GM18868 (cell line): Measurements from ENCODE around the gene MDC1.
A peak's percentile ranks its signal among the peaks of the same experiment; 100 is the strongest.
"Not testable (repeated sequence)": the region's sequence is repeated elsewhere in the genome, so short reads cannot be mapped to it uniquely, and the experiment has no call there.

Experiments used
- ATAC-seq: cut with Tn5 transposase; IDR thresholded peaks from one replicate; pipeline ENCODE4 v1.9.1; 2021; ENCODE audit warnings: mild to moderate bottlenecking, moderate library complexity; ENCODE audit not compliant: unreplicated experiment

MDC1 gene

GRCh38 chr6:30683183-30683979 lies 33.7 kb downstream of the MDC1 start:
- ATAC-seq, result no peak

GRCh38 chr6:30682143-30683117 lies 34.7 kb downstream of the MDC1 start:
- peak; percentile 47 for ATAC-seq

GRCh38 chr6:30681766-30682142 lies 35.3 kb downstream of the MDC1 start:
- ATAC-seq, result no peak

GRCh38 chr6:30679765-30680535 lies 37.1 kb downstream of the MDC1 start:
- ATAC-seq, result no peak

- peak; percentile 52 for ATAC-seq
Observed at GRCh38 chr6:30678964-30679726, 37.9 kb downstream of the MDC1 start.

- no peak for ATAC-seq
Observed at GRCh38 chr6:30676660-30677285, 40.3 kb downstream of the MDC1 start.

- peak; percentile 66 for ATAC-seq
Observed at GRCh38 chr6:30672445-30673253, 44.4 kb downstream of the MDC1 start, which contains the start of gene DHX16. DHX16 (minus strand) TSS chr6:30673006; CDS start chr6:30672841, 165 bp downstream.

- no peak for ATAC-seq
Observed at GRCh38 chr6:30670760-30671527, 46.1 kb downstream of the MDC1 start.

GRCh38 chr6:30666300-30666699 lies 50.8 kb downstream of the MDC1 start:
- ATAC-seq, result not testable (repeated sequence)

GRCh38 chr6:30664994-30665767 lies 51.9 kb downstream of the MDC1 start:
- no peak for ATAC-seq

GRCh38 chr6:30657922-30658321 lies 59.2 kb downstream of the MDC1 start:
- ATAC-seq, result not testable (repeated sequence)

- no peak for ATAC-seq
Observed at GRCh38 chr6:30657454-30657853, 59.6 kb downstream of the MDC1 start.

GRCh38 chr6:30656513-30656912 lies 60.6 kb downstream of the MDC1 start:
- no peak for ATAC-seq

- ATAC-seq, result no peak
Observed at GRCh38 chr6:30655743-30656094, 61.4 kb downstream of the MDC1 start.

GRCh38 chr6:30654798-30655742 lies 62.0 kb downstream of the MDC1 start:
- no peak for ATAC-seq

- no peak for ATAC-seq
Observed at GRCh38 chr6:30651143-30651542, 65.9 kb downstream of the MDC1 start.
